HCT116 (cell line): Measurements from ENCODE around the gene UMPS. TPM values are rescaled to one million over a fixed set of nuclear protein-coding genes. Genes with fewer than 3 reads are reported as not detected.

Source experiments
- ATAC-seq: fragments of 200-7000 bp; cut with Tn5 transposase; 2 replicates; pipeline ENCODE4 v1.9.1; 2020; ENCODE audit warnings: mild to moderate bottlenecking, moderate library complexity
- BruUV-seq: library from RNA; stranded (reverse); fragments of 400-500 nt; replicated peaks from 2 replicates; lab custom pipeline; 2021; lab: Mats Ljungman, UMichigan
- CTCF ChIA-PET: fragments of 300-600 bp; sonication (Branson Sonifier 250); formaldehyde crosslinking; loops from one replicate; lab custom pipeline; 2021; ENCODE audit warnings: antibody characterized with exemption; lab: Charles Lee
- POLR2A ChIA-PET: fragments of 300-600, 350-600 bp; sonication (Branson Sonifier 250); formaldehyde crosslinking; loops from one replicate; lab custom pipeline; 2021; ENCODE audit warnings: antibody characterized with exemption; lab: Charles Lee
- RAD21 ChIA-PET, 2 experiments: fragments of 300-600 bp; sonication (Branson Sonifier 250); formaldehyde crosslinking; loops; one replicate each; lab custom pipeline; 2023; ENCODE audit warnings: low total read pairs in 2 of 2; ENCODE audit not compliant: uncharacterized antibody in 2 of 2, unreplicated experiment in 2 of 2, low non-redundant PET in 1 of 2; lab: Charles Lee
- DNase-seq: peaks from one replicate; pipeline ENCODE4 v3.0.0-alpha.2; 2010; ENCODE audit warnings: low read depth, low spot score
- H2AFZ ChIP-seq: fragments of 200-600 bp; shearing (Covaris generic), sonication (generic); 2 replicates; pipeline ENCODE4 v1.6.1; 2017; ENCODE audit warnings: low read depth, mixed run types, mixed read lengths, antibody characterized with exemption, low read length; ENCODE audit not compliant: poor library complexity, severe bottlenecking
- H3K27ac ChIP-seq: 2 replicates; pipeline ENCODE4 v1.5.1; 2012; ENCODE audit warnings: low read depth, low read length
- H3K27me3 ChIP-seq: fragments of 200-600 bp; sonication (generic); 2 replicates; pipeline ENCODE4 v1.6.1; 2016; ENCODE audit warnings: mixed run types, low read length, mixed read lengths; ENCODE audit not compliant: insufficient read depth
- H3K36me3 ChIP-seq, 2 experiments: fragments of 200-500 bp in 1 of 2; fragments of 200-600 bp in 1 of 2; sonication (Bioruptor generic) in 1 of 2; sonication (generic) in 1 of 2; 2 replicates each; pipeline versions ENCODE4 v1.5.1 to v1.6.1; 2014 to 2016; ENCODE audit warnings: low read length in 2 of 2, inconsistent platforms in 1 of 2, mixed read lengths in 1 of 2, mixed run types in 1 of 2; ENCODE audit not compliant: insufficient read depth in 2 of 2, control insufficient read depth in 1 of 2
- H3K4me1 ChIP-seq, 2 experiments: fragments of 200-600 bp in 1 of 2; sonication (generic) in 1 of 2; 2 replicates each; pipeline versions ENCODE4 v1.5.1 to v1.6.1; 2012 to 2017; ENCODE audit warnings: low read length in 2 of 2, inconsistent platforms in 1 of 2, mild to moderate bottlenecking in 1 of 2, mixed read lengths in 1 of 2, mixed run types in 1 of 2, moderate library complexity in 1 of 2; ENCODE audit not compliant: insufficient read depth in 2 of 2, control insufficient read depth in 1 of 2
- H3K4me2 ChIP-seq: fragments of 200-600 bp; sonication (generic); 2 replicates; pipeline ENCODE4 v1.6.1; 2017; ENCODE audit warnings: mixed run types, low read length, mixed read lengths
- H3K4me3 ChIP-seq, 2 experiments: fragments of 200-600 bp in 1 of 2; sonication (generic) in 1 of 2; replicated peaks in 1 of 2; 2 replicates each; pipeline ENCODE4 v1.5.1; 2011 to 2016; ENCODE audit warnings: low read length in 2 of 2, control low read depth in 1 of 2, low read depth in 1 of 2, mild to moderate bottlenecking in 1 of 2, mixed read lengths in 1 of 2, mixed run types in 1 of 2
- H3K79me2 ChIP-seq: fragments of 200-600 bp; sonication (generic); 2 replicates; pipeline ENCODE4 v1.6.1; 2017; ENCODE audit warnings: mild to moderate bottlenecking, mixed run types, low read length, moderate library complexity, mixed read lengths; ENCODE audit not compliant: insufficient read depth
- H3K9ac ChIP-seq: fragments of 200-600 bp; sonication (generic); 2 replicates; pipeline ENCODE4 v1.6.1; 2016; ENCODE audit warnings: low read length, mixed read lengths
- H3K9me2 ChIP-seq: fragments of 200-600 bp; sonication (generic), shearing (Covaris generic); 2 replicates; pipeline ENCODE4 v1.6.1; 2017; ENCODE audit warnings: mixed run types, mild to moderate bottlenecking, moderate library complexity; ENCODE audit not compliant: insufficient read depth
- H3K9me3 ChIP-seq, 2 experiments: fragments of 200-500 bp in 1 of 2; fragments of 200-600 bp in 1 of 2; sonication (Bioruptor generic) in 1 of 2; sonication (generic) in 1 of 2; 2 replicates each; pipeline ENCODE4 v1.6.1; 2014 to 2017; ENCODE audit warnings: low read length in 2 of 2, mixed read lengths in 2 of 2, inconsistent platforms in 1 of 2, low read depth in 1 of 2, mild to moderate bottlenecking in 1 of 2, mixed run types in 1 of 2, moderate library complexity in 1 of 2; ENCODE audit not compliant: control insufficient read depth in 1 of 2, insufficient read depth in 1 of 2
- H4K20me1 ChIP-seq: fragments of 200-600 bp; sonication (generic), shearing (Covaris generic); 2 replicates; pipeline ENCODE4 v1.6.1; 2017; ENCODE audit warnings: mixed run types, mild to moderate bottlenecking, moderate library complexity; ENCODE audit not compliant: insufficient read depth
- CBX3 ChIP-seq: IDR thresholded peaks from 2 replicates; pipeline ENCODE4 v1.6.1; 2012; ENCODE audit warnings: low read depth
- EZH2phosphoT487 ChIP-seq: fragments of 200-600 bp; IDR thresholded peaks from 2 replicates; pipeline ENCODE4 v1.6.1; 2018; ENCODE audit warnings: antibody characterized with exemption, borderline replicate concordance
- JUND ChIP-seq: IDR thresholded peaks from 2 replicates; pipeline ENCODE4 v1.6.1; 2012
- POLR2A ChIP-seq: IDR thresholded peaks from 2 replicates; pipeline ENCODE4 v1.7.0; 2011; ENCODE audit warnings: borderline replicate concordance; ENCODE audit not compliant: insufficient read depth, insufficient read length; ENCODE audit errors: extremely low read depth
- RAD21 ChIP-seq: IDR thresholded peaks from 2 replicates; pipeline ENCODE4 v1.6.1; 2012; ENCODE audit warnings: low read depth, mild to moderate bottlenecking
- SP1 ChIP-seq: IDR thresholded peaks from 2 replicates; pipeline ENCODE4 v1.6.1; 2012; ENCODE audit warnings: low read depth
- SRF ChIP-seq: IDR thresholded peaks from 2 replicates; pipeline ENCODE4 v1.6.1; 2012; ENCODE audit warnings: low read depth
- ZFX ChIP-seq: fragments of 450-650 bp; IDR thresholded peaks from 2 replicates; pipeline ENCODE4 v1.6.1; 2017
- ZNF274 ChIP-seq: fragments of 200-500 bp; sonication (Bioruptor generic); IDR thresholded peaks from 2 replicates; pipeline ENCODE4 v1.6.1; 2014; ENCODE audit warnings: mild to moderate bottlenecking, low read depth, low read length, inconsistent platforms
- intact Hi-C: fragments of 100-400 bp; cut with micrococcal nuclease; formaldehyde crosslinking; loops from 2 replicates; pipeline ENCODE4 v1.10.0; 2022
- total RNA-seq: library from RNA; stranded (reverse); gene quantifications from one replicate; pipeline ENCODE4 v1.2.1, GENCODE V29; 2021; ENCODE audit not compliant: unreplicated experiment
- TF ChIP-seq, protein P1 (sequence below), 3 experiments: fragments of 200-600 bp in 1 of 3; sonication (generic) in 1 of 3; IDR thresholded peaks in 2 of 3; conservative IDR thresholded peaks in 1 of 3; 2 replicates each; pipeline ENCODE4 v1.5.1; 2012 to 2017; ENCODE audit warnings: low read depth in 2 of 3, low read length in 2 of 3, antibody characterized with exemption in 1 of 3, borderline replicate concordance in 1 of 3, control low read depth in 1 of 3, mild to moderate bottlenecking in 1 of 3, mixed read lengths in 1 of 3, mixed run types in 1 of 3, moderate library complexity in 1 of 3; ENCODE audit not compliant: insufficient read depth in 1 of 3

Gene UMPS
- total RNA-seq, 1 experiment from 2014 or later: 41.3 TPM

DNA sequence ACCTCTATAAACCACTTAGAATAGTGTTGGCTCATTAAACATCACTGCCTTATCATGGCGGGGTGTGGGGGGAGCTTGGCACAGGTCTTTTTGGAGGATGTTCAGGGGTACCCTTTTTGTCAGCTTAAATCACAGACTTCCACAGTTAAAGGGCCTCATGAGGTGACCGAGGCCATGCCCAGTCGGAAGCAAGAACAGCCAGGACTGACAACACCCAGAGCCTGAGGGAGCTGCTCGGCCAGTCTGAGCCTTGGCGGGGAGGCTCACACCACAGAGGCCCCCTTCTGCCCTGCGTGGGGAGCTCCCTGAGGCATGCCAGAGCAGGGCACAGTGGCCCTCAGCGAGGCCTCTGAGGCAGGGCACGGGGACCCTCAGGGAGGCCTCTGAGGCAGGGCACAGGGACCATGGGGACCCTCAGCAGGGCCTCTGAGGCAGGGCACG, 49.5 kb downstream of the UMPS start (continued):
- TF ChIP-seq POLR2A (no peak), SRF (no peak), CBX3 (no peak), JUND (no peak), SP1 (no peak), RAD21 (no peak), EZH2phosphoT487 (no peak)
- TF ChIP-seq, protein P1, sequence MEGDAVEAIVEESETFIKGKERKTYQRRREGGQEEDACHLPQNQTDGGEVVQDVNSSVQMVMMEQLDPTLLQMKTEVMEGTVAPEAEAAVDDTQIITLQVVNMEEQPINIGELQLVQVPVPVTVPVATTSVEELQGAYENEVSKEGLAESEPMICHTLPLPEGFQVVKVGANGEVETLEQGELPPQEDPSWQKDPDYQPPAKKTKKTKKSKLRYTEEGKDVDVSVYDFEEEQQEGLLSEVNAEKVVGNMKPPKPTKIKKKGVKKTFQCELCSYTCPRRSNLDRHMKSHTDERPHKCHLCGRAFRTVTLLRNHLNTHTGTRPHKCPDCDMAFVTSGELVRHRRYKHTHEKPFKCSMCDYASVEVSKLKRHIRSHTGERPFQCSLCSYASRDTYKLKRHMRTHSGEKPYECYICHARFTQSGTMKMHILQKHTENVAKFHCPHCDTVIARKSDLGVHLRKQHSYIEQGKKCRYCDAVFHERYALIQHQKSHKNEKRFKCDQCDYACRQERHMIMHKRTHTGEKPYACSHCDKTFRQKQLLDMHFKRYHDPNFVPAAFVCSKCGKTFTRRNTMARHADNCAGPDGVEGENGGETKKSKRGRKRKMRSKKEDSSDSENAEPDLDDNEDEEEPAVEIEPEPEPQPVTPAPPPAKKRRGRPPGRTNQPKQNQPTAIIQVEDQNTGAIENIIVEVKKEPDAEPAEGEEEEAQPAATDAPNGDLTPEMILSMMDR (IDR thresholded peaks at IDR 0.05 in 2 of 3, conservative IDR thresholded peaks at IDR 0.05 in 1 of 3; ENCODE audit: borderline replicate concordance in 1 of 3, insufficient read depth in 1 of 3, low read depth in 2 of 3, low read length in 2 of 3): no peak

DNA sequence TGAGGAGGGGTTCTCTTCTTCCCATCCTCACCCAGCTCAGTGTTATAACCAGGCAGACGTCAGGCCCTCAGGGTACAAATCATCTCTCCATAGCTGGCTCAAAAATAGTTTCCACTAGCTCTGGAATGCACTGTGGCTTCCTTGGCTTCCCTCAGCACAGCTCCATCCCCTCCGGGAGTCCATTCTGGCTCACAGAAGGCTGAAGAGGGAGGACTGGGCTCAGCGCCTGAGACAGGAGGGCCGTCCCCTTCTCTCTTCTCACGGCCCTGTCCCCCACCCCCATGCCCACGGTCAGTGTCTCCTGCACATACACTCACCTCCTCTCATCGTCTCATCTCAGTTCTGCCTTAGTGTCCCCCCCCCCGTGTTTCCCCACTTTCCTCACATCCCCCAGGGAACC, 50.1 kb downstream of the UMPS start:
- Histone ChIP-seq H3K9me3 (no peaks in the 10 kb centered on the region), H2AFZ (no peak overlapping the region), H3K4me2 (no peak overlapping the region), H3K36me3 (no peaks in the 10 kb centered on the region), H3K9ac (no peak overlapping the region), H3K4me1 (no peaks in the 10 kb centered on the region; a peak in 1 of 4 replicates), H3K27me3 (no peaks in the 10 kb centered on the region), H3K9me2 (no peaks in the 10 kb centered on the region), H3K4me3 (no peak overlapping the region), H4K20me1 (no peaks in the 10 kb centered on the region), H3K27ac (no peak overlapping the region), H3K79me2 (no peaks in the 10 kb centered on the region)
- ChIA-PET POLR2A (no interaction called here), CTCF (interaction anchor here (1.8 kb wide), 1 partner anchor 121 kb away, joined by 4 read pairs; no protein-coding TSS in a partner anchor), RAD21 (no interaction called here)
- BruUV-seq: no TSS peak
- TF ChIP-seq ZNF274 (no peak), JUND (no peak), ZFX (no peak)
- DNase-seq (no peak), ATAC-seq (no peak)
- intact Hi-C loops: no loop called here
